Liver (tissue), 9 donors: Measurements from ENCODE around the gene ADAT2. TPM values are rescaled to one million over a fixed set of nuclear protein-coding genes. Genes with fewer than 3 reads are reported as not detected.

Experiments
- DNase-seq: peaks from one replicate; pipeline ENCODE4 v3.0.0-alpha.2; 2017; ENCODE audit warnings: low spot score
- H3K27ac ChIP-seq, 2 donors: one replicate each; pipeline ENCODE4 v1.7.0; 2013; ENCODE audit warnings: inconsistent platforms in 2 of 2, low read length in 2 of 2, control low read depth in 1 of 2, low read depth in 1 of 2, mild to moderate bottlenecking in 1 of 2
- H3K27me3 ChIP-seq, 4 donors: one replicate each; pipeline versions ENCODE4 v1.6.1 to v1.7.0; 2013; ENCODE audit warnings: low read length in 3 of 4, inconsistent platforms in 1 of 4, mild to moderate bottlenecking in 1 of 4, moderate library complexity in 1 of 4; ENCODE audit not compliant: control insufficient read depth in 4 of 4, insufficient read depth in 4 of 4
- H3K36me3 ChIP-seq, 4 donors: one replicate each; pipeline versions ENCODE4 v1.6.1 to v1.7.0; 2013; ENCODE audit warnings: low read length in 3 of 4, mild to moderate bottlenecking in 3 of 4, low read depth in 1 of 4, moderate library complexity in 1 of 4; ENCODE audit not compliant: control insufficient read depth in 4 of 4, insufficient read depth in 3 of 4
- H3K4me1 ChIP-seq, 4 donors: one replicate each; pipeline versions ENCODE4 v1.6.1 to v1.7.0; 2013; ENCODE audit warnings: low read length in 3 of 4, mild to moderate bottlenecking in 3 of 4, moderate library complexity in 1 of 4; ENCODE audit not compliant: control insufficient read depth in 4 of 4, insufficient read depth in 4 of 4
- H3K4me3 ChIP-seq, 3 donors: one replicate each; pipeline versions ENCODE4 v1.6.1 to v1.7.0; 2013; ENCODE audit warnings: low read length in 3 of 3, control low read depth in 1 of 3, low read depth in 1 of 3, mild to moderate bottlenecking in 1 of 3
- H3K9ac ChIP-seq, 2 donors: one replicate each; pipeline ENCODE4 v1.7.0; 2013; ENCODE audit warnings: low read length in 2 of 2, mild to moderate bottlenecking in 2 of 2, moderate library complexity in 2 of 2, control low read depth in 1 of 2, low read depth in 1 of 2
- H3K9me3 ChIP-seq, 4 donors: one replicate each; pipeline versions ENCODE4 v1.6.1 to v1.7.0; 2013; ENCODE audit warnings: low read length in 3 of 4; ENCODE audit not compliant: control insufficient read depth in 4 of 4
- EGR1 ChIP-seq, 2 donors: IDR thresholded peaks; 2 replicates each; pipeline ENCODE4 v1.6.1; 2016 to 2018; ENCODE audit warnings: antibody characterized with exemption in 2 of 2, low read depth in 2 of 2
- FOXA1 ChIP-seq: IDR thresholded peaks from 2 replicates; pipeline ENCODE4 v1.6.1; 2016; ENCODE audit warnings: antibody characterized with exemption
- GABPA ChIP-seq, 2 donors: IDR thresholded peaks in 1 of 2; conservative IDR thresholded peaks in 1 of 2; 2 replicates each; pipeline ENCODE4 v1.6.1; 2016; ENCODE audit warnings: antibody characterized with exemption in 2 of 2, mild to moderate bottlenecking in 1 of 2, moderate library complexity in 1 of 2
- HNF4A ChIP-seq, 2 donors: conservative IDR thresholded peaks; 2 replicates each; pipeline ENCODE4 v1.6.1; 2016; ENCODE audit warnings: antibody characterized with exemption in 2 of 2, mild to moderate bottlenecking in 2 of 2
- HNF4G ChIP-seq: IDR thresholded peaks from 2 replicates; pipeline ENCODE4 v1.6.1; 2016; ENCODE audit warnings: antibody characterized with exemption
- JUND ChIP-seq, 2 donors: IDR thresholded peaks; 2 replicates each; pipeline ENCODE4 v1.6.1; 2016; ENCODE audit warnings: antibody characterized with exemption in 2 of 2
- NR2F2 ChIP-seq: IDR thresholded peaks from 2 replicates; pipeline ENCODE4 v1.6.1; 2016; ENCODE audit warnings: antibody characterized with exemption
- RAD21 ChIP-seq, 2 donors: IDR thresholded peaks; 2 replicates each; pipeline ENCODE4 v1.6.1; 2016; ENCODE audit warnings: antibody characterized with exemption in 2 of 2, mild to moderate bottlenecking in 2 of 2
- RXRA ChIP-seq, 2 donors: IDR thresholded peaks; 2 replicates each; pipeline ENCODE4 v1.6.1; 2017 to 2018; ENCODE audit warnings: antibody characterized with exemption in 2 of 2, mild to moderate bottlenecking in 1 of 2
- TAF1 ChIP-seq: conservative IDR thresholded peaks from 2 replicates; pipeline ENCODE4 v1.6.1; 2016; ENCODE audit warnings: antibody characterized with exemption, mild to moderate bottlenecking
- YY1 ChIP-seq: IDR thresholded peaks from 2 replicates; pipeline ENCODE4 v1.6.1; 2016; ENCODE audit warnings: antibody characterized with exemption, mild to moderate bottlenecking
- WGBS: extraction: QIAGEN DNeasy Blood & Tissue Kit; methylation state at CpG from one replicate; pipeline ENCODE4 v1.1.7; 2013; 5-methylcytosine and 5-hydroxymethylcytosine counted together
- polyA plus RNA-seq, 2 donors: library from polyadenylated mRNA; stranded (reverse) in 1 of 2; unstranded in 1 of 2; fragments of 200-250 nt in 1 of 2; fragments of >200 nt in 1 of 2; fragmentation: Nextera tagmentation in 1 of 2; extraction: Ambion mirVana in 1 of 2; gene quantifications; one replicate each; pipeline versions ENCODE4 v1.2.1 to v1.2.3, GENCODE V29; 2013 to 2015
- total RNA-seq, 2 donors: library from RNA; depleted of rRNA; stranded (reverse); fragments of >200 nt; gene quantifications; one replicate each; pipeline ENCODE4 v1.2.3, GENCODE V29; 2014
- TF ChIP-seq, protein P1 (sequence below): IDR thresholded peaks from 2 replicates; pipeline ENCODE4 v1.6.1; 2016; ENCODE audit warnings: antibody characterized with exemption
- TF ChIP-seq, protein P2 (sequence below): IDR thresholded peaks from 2 replicates; pipeline ENCODE4 v1.6.1; 2016; ENCODE audit warnings: antibody characterized with exemption
- TF ChIP-seq, protein P3 (sequence below): fragments of 150-350 bp; IDR thresholded peaks from 2 replicates; pipeline ENCODE4 v1.5.1; 2017; ENCODE audit warnings: improper control_type of control experiment, low read depth, low read length; ENCODE audit not compliant: missing input control
- TF ChIP-seq, protein P4 (sequence below): IDR thresholded peaks from 2 replicates; pipeline ENCODE4 v1.6.1; 2016; ENCODE audit warnings: antibody characterized with exemption
- TF ChIP-seq, protein P5 (sequence below): IDR thresholded peaks from 2 replicates; pipeline ENCODE4 v1.6.1; 2016; ENCODE audit warnings: antibody characterized with exemption, mild to moderate bottlenecking
- donor health status: healthy.
- donor health status: healthy.
- donor health status: healthy.
- donor health status: healthy.
- donor health status: healthy.

ADAT2 gene
- total and polyA plus RNA-seq, 4 donors, result 1.4 to 3.7 (median 2.5) TPM

DNA sequence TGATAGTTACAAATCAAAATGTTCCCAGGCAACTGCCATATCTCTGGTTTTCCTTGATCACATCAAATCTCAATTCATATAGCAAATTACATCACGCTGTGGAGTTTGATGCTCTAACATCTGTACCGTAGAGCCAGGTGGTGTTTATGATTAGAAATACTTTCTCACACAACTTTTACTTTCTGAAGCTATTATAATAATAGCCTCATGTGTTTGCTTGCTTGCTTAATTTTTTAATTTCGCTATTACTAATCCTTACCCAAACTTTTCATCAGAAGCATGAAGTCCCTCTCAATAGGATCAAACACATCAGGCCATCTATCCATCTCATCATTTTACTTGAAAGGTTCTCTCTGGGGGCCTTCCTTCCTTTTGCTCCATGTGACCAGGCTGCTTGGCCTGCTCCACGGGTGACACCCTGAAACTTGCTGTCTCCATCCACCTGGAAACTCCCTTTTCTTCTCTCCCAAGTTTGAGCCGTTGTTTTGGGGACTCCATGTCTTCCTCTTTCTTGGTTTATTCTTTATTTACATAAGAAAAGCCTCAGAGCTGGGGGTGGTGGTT is 75.4 kb downstream of the ADAT2 start:
- 90% methylated on average over 5 of the region's 5 CpGs for WGBS
- Histone ChIP-seq H3K36me3 (no peaks in the 10 kb centered on the region), H3K9ac (no peak overlapping the region), H3K27ac (no peak overlapping the region), H3K4me1 (no peaks in the 10 kb centered on the region), H3K9me3 (no peaks in the 10 kb centered on the region), H3K27me3 (no peaks in the 10 kb centered on the region), H3K4me3 (no peak overlapping the region)
- TF ChIP-seq RXRA (IDR thresholded peaks at IDR 0.05), result no peak
- TF ChIP-seq HNF4G, result no peak
- no peak for TF ChIP-seq HNF4A (conservative IDR thresholded peaks at IDR 0.05)
- no peak for TF ChIP-seq EGR1 (IDR thresholded peaks at IDR 0.05; ENCODE audit: low read depth in 2 of 2)
- TF ChIP-seq GABPA (IDR thresholded peaks at IDR 0.05 in 1 of 2, conservative IDR thresholded peaks at IDR 0.05 in 1 of 2), result no peak
- TF ChIP-seq YY1, result no peak
- TF ChIP-seq, protein P1, sequence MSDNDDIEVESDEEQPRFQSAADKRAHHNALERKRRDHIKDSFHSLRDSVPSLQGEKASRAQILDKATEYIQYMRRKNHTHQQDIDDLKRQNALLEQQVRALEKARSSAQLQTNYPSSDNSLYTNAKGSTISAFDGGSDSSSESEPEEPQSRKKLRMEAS, result no peak
- no peak for TF ChIP-seq FOXA1
- TF ChIP-seq, protein P2, sequence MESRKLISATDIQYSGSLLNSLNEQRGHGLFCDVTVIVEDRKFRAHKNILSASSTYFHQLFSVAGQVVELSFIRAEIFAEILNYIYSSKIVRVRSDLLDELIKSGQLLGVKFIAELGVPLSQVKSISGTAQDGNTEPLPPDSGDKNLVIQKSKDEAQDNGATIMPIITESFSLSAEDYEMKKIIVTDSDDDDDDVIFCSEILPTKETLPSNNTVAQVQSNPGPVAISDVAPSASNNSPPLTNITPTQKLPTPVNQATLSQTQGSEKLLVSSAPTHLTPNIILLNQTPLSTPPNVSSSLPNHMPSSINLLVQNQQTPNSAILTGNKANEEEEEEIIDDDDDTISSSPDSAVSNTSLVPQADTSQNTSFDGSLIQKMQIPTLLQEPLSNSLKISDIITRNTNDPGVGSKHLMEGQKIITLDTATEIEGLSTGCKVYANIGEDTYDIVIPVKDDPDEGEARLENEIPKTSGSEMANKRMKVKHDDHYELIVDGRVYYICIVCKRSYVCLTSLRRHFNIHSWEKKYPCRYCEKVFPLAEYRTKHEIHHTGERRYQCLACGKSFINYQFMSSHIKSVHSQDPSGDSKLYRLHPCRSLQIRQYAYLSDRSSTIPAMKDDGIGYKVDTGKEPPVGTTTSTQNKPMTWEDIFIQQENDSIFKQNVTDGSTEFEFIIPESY, result no peak
- no peak for TF ChIP-seq JUND (IDR thresholded peaks at IDR 0.05)
- DNase-seq, result no peak

DNA sequence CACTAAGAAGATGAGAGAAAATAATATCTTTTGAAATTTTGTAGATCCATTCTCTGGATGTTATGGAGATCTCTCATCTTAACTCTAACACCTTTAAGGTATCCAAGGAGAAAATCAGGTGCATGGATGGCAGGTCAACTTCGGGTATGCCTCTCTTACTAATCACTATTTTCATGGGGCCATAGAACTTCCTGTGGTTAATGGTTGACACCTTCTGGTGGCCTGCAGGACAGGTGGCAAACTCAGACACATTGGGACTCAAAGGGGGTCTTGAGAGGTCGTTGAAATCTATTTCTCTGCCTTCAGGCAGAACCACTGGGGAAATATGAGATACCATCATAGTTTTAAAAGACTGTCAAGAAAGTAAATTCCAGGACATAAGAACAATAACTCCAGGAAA is 76.5 kb downstream of the ADAT2 start:
- no peak overlapping the region for H3K27ac ChIP-seq
- no peaks in the 10 kb centered on the region for H3K36me3 ChIP-seq
- TF ChIP-seq HNF4G (no peak), TAF1 (no peak), EGR1 (IDR thresholded peaks at IDR 0.05; ENCODE audit: low read depth in 2 of 2) (no peak), FOXA1 (no peak), RAD21 (IDR thresholded peaks at IDR 0.05) (no peak), HNF4A (conservative IDR thresholded peaks at IDR 0.05) (no peak), RXRA (IDR thresholded peaks at IDR 0.05) (no peak), NR2F2 (no peak)
- TF ChIP-seq, protein P2, result no peak
- TF ChIP-seq, protein P3, sequence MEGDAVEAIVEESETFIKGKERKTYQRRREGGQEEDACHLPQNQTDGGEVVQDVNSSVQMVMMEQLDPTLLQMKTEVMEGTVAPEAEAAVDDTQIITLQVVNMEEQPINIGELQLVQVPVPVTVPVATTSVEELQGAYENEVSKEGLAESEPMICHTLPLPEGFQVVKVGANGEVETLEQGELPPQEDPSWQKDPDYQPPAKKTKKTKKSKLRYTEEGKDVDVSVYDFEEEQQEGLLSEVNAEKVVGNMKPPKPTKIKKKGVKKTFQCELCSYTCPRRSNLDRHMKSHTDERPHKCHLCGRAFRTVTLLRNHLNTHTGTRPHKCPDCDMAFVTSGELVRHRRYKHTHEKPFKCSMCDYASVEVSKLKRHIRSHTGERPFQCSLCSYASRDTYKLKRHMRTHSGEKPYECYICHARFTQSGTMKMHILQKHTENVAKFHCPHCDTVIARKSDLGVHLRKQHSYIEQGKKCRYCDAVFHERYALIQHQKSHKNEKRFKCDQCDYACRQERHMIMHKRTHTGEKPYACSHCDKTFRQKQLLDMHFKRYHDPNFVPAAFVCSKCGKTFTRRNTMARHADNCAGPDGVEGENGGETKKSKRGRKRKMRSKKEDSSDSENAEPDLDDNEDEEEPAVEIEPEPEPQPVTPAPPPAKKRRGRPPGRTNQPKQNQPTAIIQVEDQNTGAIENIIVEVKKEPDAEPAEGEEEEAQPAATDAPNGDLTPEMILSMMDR, result no peak
- TF ChIP-seq, protein P4, sequence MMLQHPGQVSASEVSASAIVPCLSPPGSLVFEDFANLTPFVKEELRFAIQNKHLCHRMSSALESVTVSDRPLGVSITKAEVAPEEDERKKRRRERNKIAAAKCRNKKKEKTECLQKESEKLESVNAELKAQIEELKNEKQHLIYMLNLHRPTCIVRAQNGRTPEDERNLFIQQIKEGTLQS, result no peak
- TF ChIP-seq, protein P5, sequence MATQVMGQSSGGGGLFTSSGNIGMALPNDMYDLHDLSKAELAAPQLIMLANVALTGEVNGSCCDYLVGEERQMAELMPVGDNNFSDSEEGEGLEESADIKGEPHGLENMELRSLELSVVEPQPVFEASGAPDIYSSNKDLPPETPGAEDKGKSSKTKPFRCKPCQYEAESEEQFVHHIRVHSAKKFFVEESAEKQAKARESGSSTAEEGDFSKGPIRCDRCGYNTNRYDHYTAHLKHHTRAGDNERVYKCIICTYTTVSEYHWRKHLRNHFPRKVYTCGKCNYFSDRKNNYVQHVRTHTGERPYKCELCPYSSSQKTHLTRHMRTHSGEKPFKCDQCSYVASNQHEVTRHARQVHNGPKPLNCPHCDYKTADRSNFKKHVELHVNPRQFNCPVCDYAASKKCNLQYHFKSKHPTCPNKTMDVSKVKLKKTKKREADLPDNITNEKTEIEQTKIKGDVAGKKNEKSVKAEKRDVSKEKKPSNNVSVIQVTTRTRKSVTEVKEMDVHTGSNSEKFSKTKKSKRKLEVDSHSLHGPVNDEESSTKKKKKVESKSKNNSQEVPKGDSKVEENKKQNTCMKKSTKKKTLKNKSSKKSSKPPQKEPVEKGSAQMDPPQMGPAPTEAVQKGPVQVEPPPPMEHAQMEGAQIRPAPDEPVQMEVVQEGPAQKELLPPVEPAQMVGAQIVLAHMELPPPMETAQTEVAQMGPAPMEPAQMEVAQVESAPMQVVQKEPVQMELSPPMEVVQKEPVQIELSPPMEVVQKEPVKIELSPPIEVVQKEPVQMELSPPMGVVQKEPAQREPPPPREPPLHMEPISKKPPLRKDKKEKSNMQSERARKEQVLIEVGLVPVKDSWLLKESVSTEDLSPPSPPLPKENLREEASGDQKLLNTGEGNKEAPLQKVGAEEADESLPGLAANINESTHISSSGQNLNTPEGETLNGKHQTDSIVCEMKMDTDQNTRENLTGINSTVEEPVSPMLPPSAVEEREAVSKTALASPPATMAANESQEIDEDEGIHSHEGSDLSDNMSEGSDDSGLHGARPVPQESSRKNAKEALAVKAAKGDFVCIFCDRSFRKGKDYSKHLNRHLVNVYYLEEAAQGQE, result no peak
- no peak for DNase-seq
- no peak overlapping the region for H3K4me3 ChIP-seq
- 51% methylated on average over 2 of the region's 2 CpGs for WGBS
- no peaks in the 10 kb centered on the region for H3K27me3 ChIP-seq
- no peaks in the 10 kb centered on the region for H3K4me1 ChIP-seq
- no peak overlapping the region for H3K9ac ChIP-seq
- H3K9me3 ChIP-seq, result no peaks in the 10 kb centered on the region
